Esophagus (tissue), 2 donors: ENCODE results near the gene SLC2A10. TPM values are rescaled to one million over a fixed set of nuclear protein-coding genes. Genes with fewer than 3 reads are reported as not detected.

ENCODE experiments used
- H3K27ac ChIP-seq, 2 donors: one replicate each; pipeline ENCODE4 v1.5.1; 2013; ENCODE audit warnings: low read depth in 2 of 2, mild to moderate bottlenecking in 2 of 2, inconsistent platforms in 1 of 2, low read length in 1 of 2, moderate library complexity in 1 of 2
- H3K27me3 ChIP-seq, 2 donors: one replicate each; pipeline ENCODE4 v1.6.1; 2013; ENCODE audit warnings: low read length in 2 of 2, control low read depth in 1 of 2, mild to moderate bottlenecking in 1 of 2; ENCODE audit not compliant: insufficient read depth in 2 of 2, control insufficient read depth in 1 of 2
- H3K36me3 ChIP-seq, 2 donors: one replicate each; pipeline ENCODE4 v1.6.1; 2013; ENCODE audit warnings: low read length in 1 of 2; ENCODE audit not compliant: control insufficient read depth in 2 of 2, insufficient read depth in 2 of 2
- H3K4me1 ChIP-seq, 2 donors: one replicate each; pipeline ENCODE4 v1.6.1; 2013; ENCODE audit warnings: low read length in 1 of 2; ENCODE audit not compliant: control insufficient read depth in 2 of 2, insufficient read depth in 2 of 2
- H3K4me3 ChIP-seq, 2 donors: one replicate each; pipeline ENCODE4 v1.5.1; 2013; ENCODE audit warnings: low read length in 2 of 2, mild to moderate bottlenecking in 2 of 2, low read depth in 1 of 2, moderate library complexity in 1 of 2
- H3K9me3 ChIP-seq, 2 donors: one replicate each; pipeline ENCODE4 v1.6.1; 2013; ENCODE audit warnings: mild to moderate bottlenecking in 2 of 2, low read depth in 1 of 2, low read length in 1 of 2, moderate library complexity in 1 of 2; ENCODE audit not compliant: control insufficient read depth in 2 of 2, insufficient read depth in 1 of 2
- WGBS, 2 donors: extraction: QIAGEN DNeasy Blood & Tissue Kit; methylation state at CpG; one replicate each; pipeline ENCODE4 v1.1.7; 2013; 5-methylcytosine and 5-hydroxymethylcytosine counted together
- polyA plus RNA-seq, 2 donors: library from polyadenylated mRNA; stranded (reverse); fragments of 200-250 nt; gene quantifications; one replicate each; pipeline ENCODE4 v1.2.3, GENCODE V29; 2013
- donor health status: healthy with polysubstance abuse.
- donor health status: Bipolar disorder and iron deficiency.

The SLC2A10 gene
- polyA plus RNA-seq, 2 donors, result 2.6 to 5.4 TPM

- Histone ChIP-seq H3K4me3 (no peak overlapping the region), H3K36me3 (peaks cover 0 to 4% of the 10 kb centered on the region in 2 donors), H3K4me1 (no peaks in the 10 kb centered on the region), H3K9me3 (no peaks in the 10 kb centered on the region), H3K27me3 (no peaks in the 10 kb centered on the region), H3K27ac (no peak overlapping the region)
- WGBS, 2 donors, result 95 to 100% methylated on average over 1 of the region's 1 CpG
Observed at GRCh38 chr20:46723039-46723438, 13.6 kb downstream of the SLC2A10 start.

GRCh38 chr20:46724343-46724959 lies 15.0 kb downstream of the SLC2A10 start:
- no peaks in the 10 kb centered on the region for H3K27me3 ChIP-seq
- H3K27ac ChIP-seq, result no peak overlapping the region
- WGBS, 2 donors, result 33 to 52% methylated on average over 1 of the region's 1 CpG
- peaks cover 0 to 2% of the 10 kb centered on the region in 2 donors for H3K4me1 ChIP-seq
- H3K9me3 ChIP-seq, result no peaks in the 10 kb centered on the region
- H3K4me3 ChIP-seq, result no peak overlapping the region
- H3K36me3 ChIP-seq, result peaks cover 0 to 4% of the 10 kb centered on the region in 2 donors

- H3K4me3 ChIP-seq, result no peak overlapping the region
- H3K9me3 ChIP-seq, result no peaks in the 10 kb centered on the region
- H3K4me1 ChIP-seq, result peaks cover 0 to 2% of the 10 kb centered on the region in 2 donors
- no peaks in the 10 kb centered on the region for H3K27me3 ChIP-seq
- H3K36me3 ChIP-seq, result peaks cover 0 to 4% of the 10 kb centered on the region in 2 donors
- 94 to 95% methylated on average over 27 of the region's 27 CpGs for WGBS, 2 donors
- H3K27ac ChIP-seq, result no peak overlapping the region
Observed at GRCh38 chr20:46725186-46726165, 16.0 kb downstream of the SLC2A10 start.

DNA sequence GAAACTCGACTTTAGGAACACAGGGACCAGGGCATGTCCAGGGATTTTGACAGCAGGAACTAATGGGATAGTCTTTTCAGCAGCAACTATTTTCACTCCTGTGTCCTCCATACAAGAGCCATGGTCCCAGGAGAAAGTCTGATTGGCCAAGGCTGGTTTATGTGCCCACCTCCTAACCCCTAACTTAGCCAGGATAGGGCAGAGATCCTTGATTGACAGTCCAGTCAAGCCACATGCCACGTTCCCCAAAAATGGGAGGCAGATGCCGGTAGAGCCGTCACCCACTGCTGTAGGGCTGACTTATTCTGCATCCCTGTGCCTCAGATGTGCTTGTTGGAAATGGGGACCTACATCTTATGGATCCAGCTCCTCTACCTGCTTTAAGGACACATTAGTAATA lies 22.3 kb downstream of the SLC2A10 start:
- Histone ChIP-seq H3K27ac (no peak overlapping the region), H3K27me3 (no peaks in the 10 kb centered on the region), H3K36me3 (no peaks in the 10 kb centered on the region), H3K4me3 (no peak overlapping the region), H3K9me3 (no peaks in the 10 kb centered on the region), H3K4me1 (peaks cover 0 to 2% of the 10 kb centered on the region in 2 donors)
- 86 to 87% methylated on average over 4 of the region's 4 CpGs for WGBS, 2 donors

GRCh38 chr20:46735436-46735835 lies 26.0 kb downstream of the SLC2A10 start:
- Histone ChIP-seq H3K4me1 (no peaks in the 10 kb centered on the region), H3K4me3 (no peak overlapping the region), H3K36me3 (no peaks in the 10 kb centered on the region), H3K9me3 (no peaks in the 10 kb centered on the region), H3K27ac (no peak overlapping the region), H3K27me3 (no peaks in the 10 kb centered on the region)
- 98 to 99% methylated on average over 2 of the region's 2 CpGs for WGBS, 2 donors

- Histone ChIP-seq H3K36me3 (no peaks in the 10 kb centered on the region), H3K4me3 (no peak overlapping the region), H3K9me3 (no peaks in the 10 kb centered on the region), H3K27ac (peak overlapping the region; percentile 60 to 72), H3K27me3 (no peaks in the 10 kb centered on the region), H3K4me1 (no peaks in the 10 kb centered on the region)
- WGBS, 2 donors, result 52 to 59% methylated on average over 4 of the region's 4 CpGs
Observed at GRCh38 chr20:46739431-46740213, 30.2 kb downstream of the SLC2A10 start.

DNA sequence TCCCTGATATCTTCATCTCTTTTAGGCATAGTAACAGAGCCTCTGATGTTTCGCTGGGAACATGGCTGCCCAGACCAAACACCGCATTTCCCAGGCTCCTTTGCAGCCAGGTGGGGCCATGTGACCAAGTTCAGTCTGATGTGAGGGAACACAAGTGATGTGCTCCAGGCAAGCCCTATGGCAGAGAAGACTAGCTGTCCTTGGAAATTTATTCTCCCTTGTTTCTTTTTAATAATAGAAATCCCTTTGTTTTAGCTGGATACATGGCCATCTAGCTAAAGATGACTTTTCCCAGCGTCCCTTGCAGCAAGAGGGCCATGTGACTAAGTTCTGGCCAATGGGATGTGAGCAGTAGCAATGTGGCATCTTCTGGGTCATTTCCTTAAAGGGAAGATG lies 30.8 kb downstream of the SLC2A10 start:
- Histone ChIP-seq H3K4me1 (no peaks in the 10 kb centered on the region), H3K9me3 (no peaks in the 10 kb centered on the region), H3K27me3 (no peaks in the 10 kb centered on the region), H3K36me3 (no peaks in the 10 kb centered on the region), H3K4me3 (no peak overlapping the region), H3K27ac (peak overlapping the region; percentile 54 to 60)
- 88 to 93% methylated on average over 3 of the region's 3 CpGs for WGBS, 2 donors

- Histone ChIP-seq H3K4me1 (no peaks in the 10 kb centered on the region), H3K4me3 (no peak overlapping the region), H3K27ac (no peak overlapping the region), H3K27me3 (no peaks in the 10 kb centered on the region), H3K36me3 (no peaks in the 10 kb centered on the region), H3K9me3 (no peaks in the 10 kb centered on the region)
- 65 to 69% methylated on average over 8 of the region's 8 CpGs for WGBS, 2 donors
Observed at GRCh38 chr20:46741924-46742668, 32.6 kb downstream of the SLC2A10 start.

GRCh38 chr20:46742669-46743045 lies 33.2 kb downstream of the SLC2A10 start:
- Histone ChIP-seq H3K9me3 (no peaks in the 10 kb centered on the region), H3K4me1 (no peaks in the 10 kb centered on the region), H3K27me3 (no peaks in the 10 kb centered on the region), H3K36me3 (no peaks in the 10 kb centered on the region), H3K4me3 (no peak overlapping the region), H3K27ac (no peak overlapping the region)
- WGBS, 2 donors, result 61 to 73% methylated on average over 5 of the region's 5 CpGs
